ENCODE data around the gene RBBP8. TPM values are rescaled to one million over a fixed set of nuclear protein-coding genes. Genes with fewer than 3 reads are reported as not detected.

RBBP8 gene
- total and polyA plus RNA-seq, 8 donors = 6.4 to 54.0 (median 30.1) TPM

GRCh38 chr18:22933966-22934423 lies 867 bp downstream of the RBBP8 start:
- Histone ChIP-seq H3K4me3 (peak overlapping the region; percentile 72 to 87 (median 80)), H3K9me3 (no peaks in the 10 kb centered on the region), H3K27ac (peak overlapping the region; percentile 97 to 99 (median 98)), H3K4me1 (peaks cover 0 to 25% (median 9%) of the 10 kb centered on the region in 4 donors), H3K27me3 (no peaks in the 10 kb centered on the region), H3K36me3 (peaks cover 8 to 21% (median 19%) of the 10 kb centered on the region in 4 donors)
- no peak for TF ChIP-seq POLR2AphosphoS5 (IDR thresholded peaks at IDR 0.05)
- no peak for TF ChIP-seq POLR2A (IDR thresholded peaks at IDR 0.05)
- no peak for TF ChIP-seq CTCF (IDR thresholded peaks at IDR 0.05)
- TF ChIP-seq EP300 (IDR thresholded peaks at IDR 0.05) = no peak
- DNase-seq = no peak
- intact Hi-C loops (cut with DNase I; ENCODE audit: low total_unique reads) = no loop called here
- 9 to 14% (median 11%) methylated on average over 16 of the region's 16 CpGs for WGBS, 5 donors

GRCh38 chr18:22934789-22935188 lies 1.7 kb downstream of the RBBP8 start:
- Histone ChIP-seq H3K27ac (no peak overlapping the region), H3K4me1 (peaks cover 0 to 25% (median 9%) of the 10 kb centered on the region in 4 donors), H3K4me3 (no peak overlapping the region), H3K36me3 (peaks cover 8 to 24% (median 20%) of the 10 kb centered on the region in 4 donors), H3K9me3 (no peaks in the 10 kb centered on the region), H3K27me3 (no peaks in the 10 kb centered on the region)
- 86 to 97% (median 95%) methylated on average over 1 of the region's 1 CpG for WGBS, 5 donors
- DNase-seq = no peak
- TF ChIP-seq EP300 (IDR thresholded peaks at IDR 0.05) = no peak
- TF ChIP-seq CTCF (IDR thresholded peaks at IDR 0.05) = no peak
- no peak for TF ChIP-seq POLR2A (IDR thresholded peaks at IDR 0.05)
- no peak for TF ChIP-seq POLR2AphosphoS5 (IDR thresholded peaks at IDR 0.05)
- intact Hi-C loops (cut with DNase I; ENCODE audit: low total_unique reads) = no loop called here

GRCh38 chr18:22935431-22935830 lies 2.3 kb downstream of the RBBP8 start:
- Histone ChIP-seq H3K36me3 (peaks cover 8 to 25% (median 20%) of the 10 kb centered on the region in 4 donors), H3K4me3 (no peak overlapping the region), H3K27ac (no peak overlapping the region), H3K9me3 (no peaks in the 10 kb centered on the region), H3K4me1 (peaks cover 0 to 25% (median 9%) of the 10 kb centered on the region in 4 donors), H3K27me3 (no peaks in the 10 kb centered on the region)
- WGBS, 5 donors = 26 to 60% (median 43%) methylated on average over 1 of the region's 1 CpG
- intact Hi-C loops (cut with DNase I; ENCODE audit: low total_unique reads) = no loop called here
- no peak for DNase-seq
- no peak for TF ChIP-seq POLR2A (IDR thresholded peaks at IDR 0.05)
- no peak for TF ChIP-seq POLR2AphosphoS5 (IDR thresholded peaks at IDR 0.05)
- no peak for TF ChIP-seq EP300 (IDR thresholded peaks at IDR 0.05)
- no peak for TF ChIP-seq CTCF (IDR thresholded peaks at IDR 0.05)

- Histone ChIP-seq H3K9me3 (no peaks in the 10 kb centered on the region), H3K27me3 (no peaks in the 10 kb centered on the region), H3K4me1 (peaks cover 0 to 25% (median 9%) of the 10 kb centered on the region in 4 donors), H3K36me3 (peaks cover 8 to 35% (median 22%) of the 10 kb centered on the region in 4 donors), H3K27ac (no peak overlapping the region), H3K4me3 (no peak overlapping the region)
- no peak for TF ChIP-seq POLR2AphosphoS5 (IDR thresholded peaks at IDR 0.05)
- TF ChIP-seq CTCF (IDR thresholded peaks at IDR 0.05) = no peak
- TF ChIP-seq EP300 (IDR thresholded peaks at IDR 0.05) = no peak
- TF ChIP-seq POLR2A (IDR thresholded peaks at IDR 0.05) = no peak
- 69 to 80% (median 72%) methylated on average over 2 of the region's 2 CpGs for WGBS, 5 donors
- intact Hi-C loops (cut with DNase I; ENCODE audit: low total_unique reads) = no loop called here
- DNase-seq = no peak
These were observed 3.4 kb downstream of the RBBP8 start for GRCh38 chr18:22936515-22936914.

Data from stomach (tissue), 9 donors.